Measurements from ENCODE around the gene MYL9.

The MYL9 gene

DNA sequence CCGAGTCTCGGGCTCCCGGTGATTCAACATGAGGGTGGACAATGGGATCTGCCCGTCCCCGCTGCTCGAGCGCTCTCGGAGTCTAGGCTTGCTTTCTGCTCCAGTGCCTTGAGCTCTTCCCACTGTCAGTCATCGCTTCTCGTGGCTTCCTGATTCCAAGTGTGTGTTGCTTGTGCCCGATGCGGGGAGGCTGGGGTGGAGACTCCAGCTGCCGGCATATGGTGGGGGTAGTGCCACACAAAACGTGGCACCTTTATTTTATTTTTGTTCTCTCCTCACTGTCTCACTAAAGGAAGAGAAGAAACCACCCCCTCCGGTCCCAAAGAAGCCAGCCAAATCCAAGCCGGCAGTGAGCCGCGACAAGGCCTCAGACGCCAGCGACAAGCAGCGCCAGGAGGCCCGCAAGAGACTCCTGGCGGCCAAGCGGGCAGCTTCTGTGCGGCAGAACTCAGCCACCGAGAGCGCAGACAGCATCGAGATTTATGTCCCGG lies 14.8 kb upstream of the MYL9 start:
- DNase-seq (ENCODE audit: low spot score) = no peak

DNA sequence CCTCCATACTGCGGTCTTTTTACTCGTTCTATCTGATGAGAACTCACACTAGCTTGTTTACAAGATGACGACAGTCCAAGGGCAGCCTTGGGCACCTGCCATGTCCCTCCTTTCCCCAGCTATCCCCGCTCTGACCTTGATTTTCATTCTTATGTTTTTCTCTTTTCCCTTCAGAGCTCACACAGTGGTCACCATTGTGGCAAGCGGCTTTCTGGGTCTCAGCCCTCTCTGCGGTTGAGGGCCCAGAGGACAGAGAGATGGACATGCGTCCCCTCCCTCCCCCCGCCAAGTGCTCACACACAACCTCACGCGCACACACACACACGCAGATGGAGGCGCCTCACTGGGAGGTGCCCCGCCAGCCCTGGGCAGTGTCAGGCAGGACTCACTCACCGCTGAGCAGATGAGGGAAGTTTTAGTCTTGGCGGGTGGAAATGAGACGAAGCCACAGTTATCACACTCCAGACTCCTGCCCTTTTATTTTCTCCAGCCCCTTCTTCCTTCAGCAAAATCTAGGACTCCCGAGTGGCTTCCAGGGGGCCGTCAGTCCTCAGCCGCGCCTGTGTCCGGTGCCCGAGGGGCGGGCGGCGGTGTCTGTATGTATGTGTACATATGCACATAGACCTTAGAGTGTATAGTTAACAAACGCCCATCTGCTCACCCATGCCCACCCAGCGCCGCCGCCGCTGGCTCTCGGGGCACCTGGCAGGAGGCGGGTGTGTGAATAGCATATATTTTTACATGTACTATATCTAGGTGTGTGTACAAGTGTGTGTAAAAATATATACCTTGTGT lies 13.8 kb upstream of the MYL9 start:
- no peak for DNase-seq (ENCODE audit: low spot score)

DNA sequence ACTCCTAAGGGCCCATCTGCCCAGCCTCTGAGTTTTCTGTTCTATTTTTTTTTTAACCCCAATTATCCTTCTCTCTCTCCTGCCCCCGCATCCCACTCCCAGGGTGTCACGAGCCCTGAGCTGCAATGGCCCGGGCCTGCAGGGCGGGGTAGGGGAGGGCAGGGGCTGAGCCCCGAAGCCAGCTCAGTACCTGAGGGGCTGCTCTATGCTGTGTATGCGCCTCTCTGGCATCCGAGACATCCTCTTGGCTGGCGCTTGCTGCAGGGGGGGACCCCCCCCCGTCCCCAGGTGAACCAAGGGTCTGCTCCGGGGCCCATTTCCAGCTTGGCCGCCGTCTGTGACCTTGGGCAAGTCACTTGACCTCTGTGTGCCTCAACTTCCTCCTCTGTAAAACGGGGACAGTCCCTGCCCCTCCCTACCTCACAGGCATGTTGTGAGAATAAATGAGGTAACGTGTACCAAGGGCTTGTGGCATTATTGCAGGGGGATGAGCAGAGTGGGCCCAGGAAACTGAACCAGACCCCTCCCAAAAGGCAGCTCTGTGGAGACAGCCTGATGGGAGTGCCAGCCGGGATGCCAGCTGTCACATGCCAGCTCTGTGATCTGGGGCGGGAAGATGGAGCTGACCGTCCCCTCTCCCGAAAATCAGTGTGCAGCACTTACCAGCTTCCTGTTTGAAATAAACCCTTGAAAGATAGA lies 13.0 kb upstream of the MYL9 start:
- no peak for DNase-seq (ENCODE audit: low spot score)

DNA sequence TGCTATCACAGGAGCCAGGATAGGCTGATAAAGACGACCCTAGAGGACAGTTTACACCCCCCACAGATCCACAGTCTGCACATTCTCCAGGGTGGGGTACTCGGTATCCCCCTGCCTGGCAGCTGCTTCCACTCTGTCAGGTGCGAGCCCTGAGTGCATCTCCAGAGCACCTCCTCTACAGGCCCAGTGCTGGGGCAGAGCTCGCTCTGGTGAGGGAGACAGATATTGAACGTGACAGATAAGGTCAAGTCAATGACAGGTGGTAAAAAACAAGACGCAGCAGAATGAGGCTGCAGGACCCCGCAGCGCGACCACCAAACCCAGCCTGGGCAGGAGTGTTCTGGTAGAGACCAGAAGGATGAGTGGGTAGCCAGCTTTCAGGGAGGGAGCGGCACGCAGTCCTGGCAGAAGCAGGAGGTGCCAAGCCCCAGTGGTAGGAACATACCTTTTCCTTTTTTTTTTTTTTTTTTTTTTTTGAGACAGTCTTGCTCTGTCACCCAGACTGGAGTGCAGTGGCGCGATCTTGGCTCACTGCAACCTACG lies 12.4 kb upstream of the MYL9 start:
- no peak for DNase-seq (ENCODE audit: low spot score)

DNA sequence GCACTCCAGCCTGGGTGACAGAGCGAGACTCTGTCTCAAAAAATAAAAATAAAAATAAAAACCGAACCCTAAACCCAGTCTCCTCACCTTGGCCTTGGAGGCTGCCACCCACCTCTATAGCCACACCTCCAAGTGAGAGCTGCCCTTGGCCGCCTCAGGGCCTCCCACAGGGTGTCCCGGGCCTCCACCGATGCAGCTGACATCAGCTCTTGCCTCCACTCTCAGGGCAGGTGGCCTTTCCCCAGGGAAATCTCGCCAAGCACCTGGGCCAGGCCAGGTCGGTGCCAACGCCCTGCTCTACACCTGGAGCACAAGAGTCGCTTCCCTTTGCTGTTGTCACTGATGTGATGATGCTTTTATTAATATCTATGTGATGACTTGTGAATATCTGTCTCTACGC lies 8.9 kb upstream of the MYL9 start:
- no peak for DNase-seq (ENCODE audit: low spot score)

DNA sequence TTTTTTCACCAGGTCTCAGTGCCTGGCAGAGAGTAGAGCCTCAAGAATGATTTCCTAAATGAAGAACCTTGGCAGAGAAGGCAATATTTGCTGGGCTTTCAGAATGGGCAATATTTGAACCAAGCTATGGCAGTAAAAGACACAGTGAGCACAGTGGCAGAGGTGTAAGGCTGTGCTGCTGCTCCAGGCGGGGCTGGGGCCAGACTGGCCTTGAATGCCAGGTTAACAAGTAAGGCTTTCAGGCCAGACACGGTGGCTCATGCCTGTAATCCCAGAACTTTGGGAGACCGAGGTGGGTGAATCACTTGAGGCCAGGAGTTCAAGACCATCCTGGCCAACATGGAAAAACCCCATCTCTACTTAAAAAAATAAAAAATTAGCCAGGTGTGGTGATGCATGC lies 8.5 kb upstream of the MYL9 start:
- no peak for DNase-seq (ENCODE audit: low spot score)

DNA sequence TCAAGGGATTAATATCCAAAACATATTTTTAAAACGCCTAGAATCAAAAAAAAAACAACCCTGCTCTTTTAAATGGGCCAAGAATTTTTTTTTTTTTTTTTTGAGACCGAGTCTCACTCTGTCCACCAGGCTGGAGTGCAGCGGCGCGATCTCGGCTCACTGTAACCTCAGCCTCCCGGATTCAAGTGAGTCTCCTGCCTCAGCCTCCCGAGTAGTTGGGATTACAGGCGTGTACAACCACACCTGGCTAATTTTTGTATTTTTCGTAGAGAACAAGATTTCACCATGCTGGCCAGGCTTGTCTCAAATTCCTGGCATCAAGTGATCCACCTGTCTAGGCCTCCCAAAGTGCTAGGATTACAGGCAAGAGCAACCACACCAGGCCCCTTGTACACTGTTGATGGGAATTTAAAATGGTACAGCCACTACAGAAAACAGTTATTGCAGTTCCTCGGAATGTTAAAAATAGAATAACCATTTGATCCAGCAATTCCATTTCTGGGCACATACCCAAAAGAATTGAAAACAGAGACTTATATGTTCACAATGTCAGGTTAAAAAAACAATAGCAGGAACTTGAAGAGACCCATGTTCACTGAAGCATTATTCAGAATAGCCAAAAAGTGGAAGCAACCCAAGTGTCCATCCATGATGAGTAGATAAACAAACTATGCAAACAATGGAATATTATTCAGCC lies 3.1 kb upstream of the MYL9 start:
- DNase-seq (ENCODE audit: low spot score) = no peak

DNA sequence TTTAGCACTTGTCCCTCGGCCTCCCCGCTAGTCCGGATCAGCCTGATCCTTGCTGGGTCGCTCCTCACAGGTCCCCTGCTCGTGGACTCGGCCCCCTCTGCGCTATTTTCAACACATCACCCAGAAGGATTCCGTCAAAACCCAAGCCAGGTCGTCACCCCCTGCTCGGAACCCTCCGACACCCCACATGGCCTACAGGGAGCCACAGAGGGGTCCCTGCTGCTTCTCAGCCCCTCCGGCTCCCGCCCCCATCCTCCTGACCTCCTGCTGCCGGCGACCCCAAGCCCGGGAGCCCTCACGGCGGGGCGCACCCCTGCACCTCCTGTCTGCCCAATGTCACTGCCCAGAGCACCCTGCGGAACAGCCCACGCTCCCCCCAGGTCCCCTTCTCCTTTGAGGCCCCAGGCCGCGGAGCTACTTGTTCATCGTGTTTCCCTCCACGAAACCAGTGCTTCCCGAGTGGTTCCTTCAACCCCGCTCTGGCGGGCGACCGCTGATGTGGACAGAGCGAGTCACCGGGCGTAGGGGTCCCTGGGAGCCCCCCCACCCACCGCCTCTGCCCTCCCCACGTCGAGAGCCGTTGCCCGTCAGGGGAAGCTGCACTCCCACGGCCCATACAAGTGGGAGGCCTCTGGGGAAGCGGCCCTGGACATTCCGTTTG lies 638 bp upstream of the MYL9 start:
- DNase-seq (ENCODE audit: low spot score) = no peak

DNA sequence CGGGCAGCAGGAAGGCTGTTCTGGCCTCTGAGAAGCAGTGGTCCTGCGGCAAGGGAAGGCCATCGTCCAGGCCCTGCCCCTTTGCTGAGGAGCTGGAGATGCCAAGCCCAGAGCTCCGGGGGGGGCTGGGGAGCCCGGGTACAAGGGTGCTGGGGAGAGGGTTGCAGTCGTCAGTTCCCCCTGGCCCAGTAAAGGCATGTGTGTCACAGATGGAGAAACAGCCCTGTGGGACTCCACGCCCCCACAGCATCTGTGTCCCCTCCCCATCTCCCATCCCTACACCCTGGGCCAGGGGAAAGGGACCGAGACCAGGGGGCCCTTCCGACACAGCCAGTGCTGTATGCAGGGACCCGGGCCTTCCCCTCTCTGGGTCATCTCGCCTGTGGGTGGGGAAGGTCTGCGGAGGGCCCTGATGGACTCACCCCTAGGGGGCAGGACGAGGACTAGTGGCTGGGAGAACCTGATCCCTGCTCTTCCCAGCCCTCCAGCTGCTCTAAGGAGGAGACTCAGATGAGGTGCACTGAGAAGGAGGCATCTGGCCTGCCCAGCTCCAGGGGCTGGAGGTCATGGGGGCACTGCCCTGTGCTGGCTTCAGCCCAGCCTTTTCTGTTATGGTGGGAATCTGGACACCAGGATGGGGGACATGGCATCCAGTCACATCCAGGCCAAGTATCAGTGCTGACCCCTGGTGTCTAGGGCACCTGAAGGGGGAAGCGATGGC lies 609 bp downstream of the MYL9 start:
- no peak for DNase-seq (ENCODE audit: low spot score)

DNA sequence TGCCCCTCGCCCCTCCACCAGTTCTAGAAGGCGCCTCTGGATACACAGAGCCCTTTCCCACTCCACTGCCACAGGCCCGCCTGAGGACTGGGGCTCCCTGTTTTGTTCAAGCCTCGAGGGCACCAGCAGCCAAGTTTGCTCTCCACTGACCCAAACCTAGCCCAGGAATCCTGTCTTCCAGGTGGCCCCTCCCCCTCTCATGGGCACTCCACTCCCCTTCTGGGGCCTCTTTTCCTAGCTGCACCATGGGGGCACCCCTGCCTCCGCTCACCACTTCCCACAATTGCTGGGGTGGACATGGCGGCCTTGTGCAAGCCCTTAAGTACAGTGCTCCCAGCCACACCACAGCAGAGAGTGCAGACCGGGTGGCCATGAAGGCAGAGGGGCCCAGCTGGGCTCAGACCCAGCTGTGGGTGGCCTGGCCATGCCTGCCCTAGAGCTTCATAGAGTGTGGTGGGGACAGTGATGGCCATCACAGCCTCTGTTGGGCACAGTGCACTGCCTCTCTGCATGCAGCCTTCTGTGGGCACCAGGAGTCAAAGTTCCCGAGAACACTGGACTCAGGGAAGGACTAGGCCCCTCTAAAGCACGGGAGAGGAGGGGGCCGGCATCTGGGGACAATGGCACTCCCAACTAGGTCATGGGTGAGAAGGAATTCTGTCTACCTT lies 1.3 kb downstream of the MYL9 start:
- no peak for DNase-seq (ENCODE audit: low spot score)

DNA sequence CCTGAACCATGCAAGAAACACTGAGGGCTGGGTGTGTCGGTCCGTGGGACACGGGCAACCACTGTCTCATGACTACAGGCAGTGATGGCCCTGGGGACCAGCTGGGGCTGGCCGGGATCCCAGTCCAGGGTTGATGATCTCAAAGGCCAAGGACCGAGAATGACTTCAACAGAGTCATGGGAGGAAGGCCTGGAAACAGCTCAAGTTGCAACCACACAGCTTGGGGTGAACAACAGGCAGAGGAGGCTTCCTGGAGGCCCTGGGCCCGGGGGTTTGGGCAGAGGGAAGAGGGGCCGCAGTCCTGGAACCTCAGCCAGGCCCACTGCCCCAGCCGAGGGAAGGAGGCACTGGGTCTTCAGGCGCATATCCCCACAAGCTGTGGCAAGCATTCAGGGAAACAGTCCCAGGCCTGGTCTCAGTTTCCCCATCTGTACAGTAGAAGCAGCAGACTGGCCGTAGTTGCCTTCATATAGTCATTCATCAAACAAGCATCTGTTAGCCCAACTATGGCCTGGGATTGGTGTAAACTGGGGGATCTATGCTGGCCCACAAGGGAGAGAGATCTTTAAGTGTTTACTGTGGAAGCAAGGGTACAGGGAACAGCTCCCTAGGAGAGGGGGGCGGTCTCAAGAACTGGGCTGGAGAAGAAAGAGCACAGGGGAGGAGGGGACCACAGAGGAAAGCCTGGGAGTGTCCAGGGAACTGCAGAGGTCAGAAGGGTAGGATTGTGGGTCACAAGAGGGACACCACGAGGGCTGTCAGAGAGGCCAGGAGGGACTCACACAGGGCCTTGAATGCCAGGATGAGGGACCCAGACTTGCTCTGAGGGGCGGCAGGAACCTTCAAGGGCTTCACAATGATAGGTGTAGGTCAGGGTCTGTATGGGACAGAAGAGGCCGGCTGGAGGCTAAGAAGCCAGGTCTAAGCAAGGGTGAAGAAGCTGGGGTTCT lies 2.1 kb downstream of the MYL9 start:
- no peak for DNase-seq (ENCODE audit: low spot score)

DNA sequence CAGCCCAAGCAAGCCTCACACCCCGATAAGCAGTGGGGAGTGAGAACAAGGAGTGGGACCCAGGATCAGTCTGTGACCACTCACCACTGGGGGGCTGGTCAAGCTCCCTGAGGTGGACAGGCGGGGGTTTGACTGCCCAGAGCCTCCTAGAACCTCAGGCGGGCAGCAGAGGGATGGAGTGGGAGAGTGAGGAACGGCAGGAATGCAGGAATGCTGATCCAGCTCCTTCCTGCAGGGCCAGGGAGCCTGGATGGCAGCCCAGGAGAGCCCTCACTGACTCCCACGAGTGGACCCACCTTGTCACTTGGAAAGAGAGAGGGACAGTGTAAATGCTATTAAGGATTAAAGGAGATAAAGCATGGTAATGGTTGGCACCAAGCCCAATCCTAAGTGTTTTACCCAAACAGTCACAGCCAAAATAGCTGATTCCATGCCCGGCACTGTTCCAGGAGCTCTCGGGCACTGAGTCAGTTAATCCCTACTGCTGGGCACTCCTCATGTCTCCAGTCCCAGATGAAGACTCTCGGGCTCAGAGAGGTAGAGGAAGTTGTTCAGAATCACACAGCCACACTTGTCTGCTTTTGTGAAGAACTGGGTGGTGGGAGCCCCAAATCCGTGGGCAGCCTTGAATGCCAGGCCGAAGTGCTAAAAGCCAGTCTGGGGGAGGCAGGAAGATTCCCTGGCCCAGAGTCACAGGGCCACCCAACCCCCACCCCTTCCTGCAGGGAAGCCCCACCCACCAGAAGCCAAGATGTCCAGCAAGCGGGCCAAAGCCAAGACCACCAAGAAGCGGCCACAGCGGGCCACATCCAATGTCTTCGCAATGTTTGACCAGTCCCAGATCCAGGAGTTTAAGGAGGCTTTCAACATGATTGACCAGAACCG lies 3.1 kb downstream of the MYL9 start:
- no peak for DNase-seq (ENCODE audit: low spot score)

DNA sequence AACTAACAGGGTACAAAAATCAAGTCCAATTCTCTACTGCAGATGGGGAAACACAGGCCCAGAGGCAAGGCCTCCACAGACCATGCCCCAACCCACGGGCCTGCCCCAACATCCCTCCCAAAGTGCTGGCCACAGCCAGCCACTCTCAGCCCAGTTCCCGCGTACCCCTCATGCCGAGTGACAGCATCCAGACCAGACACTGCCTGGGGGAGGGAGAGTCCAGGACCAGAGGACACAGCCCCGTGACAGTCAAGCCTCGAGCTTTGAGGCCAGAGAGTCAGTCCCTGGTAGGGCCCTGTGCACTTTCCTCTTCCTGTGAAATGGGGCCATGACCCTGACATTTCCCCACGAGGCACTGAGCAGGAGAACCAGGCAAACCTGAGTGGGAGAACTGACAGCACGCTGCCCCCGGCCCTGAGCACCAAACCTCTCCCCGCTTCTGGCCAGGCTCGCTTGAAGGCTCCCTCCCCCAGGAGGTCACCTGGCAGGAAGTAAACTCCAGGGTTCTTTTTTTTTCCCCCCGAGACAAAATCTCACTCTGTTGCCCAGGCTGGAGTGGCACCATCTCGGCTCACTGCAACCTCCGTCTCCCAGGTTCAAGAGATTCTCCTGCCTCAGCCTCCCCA lies 4.9 kb downstream of the MYL9 start:
- no peak for DNase-seq (ENCODE audit: low spot score)

DNA sequence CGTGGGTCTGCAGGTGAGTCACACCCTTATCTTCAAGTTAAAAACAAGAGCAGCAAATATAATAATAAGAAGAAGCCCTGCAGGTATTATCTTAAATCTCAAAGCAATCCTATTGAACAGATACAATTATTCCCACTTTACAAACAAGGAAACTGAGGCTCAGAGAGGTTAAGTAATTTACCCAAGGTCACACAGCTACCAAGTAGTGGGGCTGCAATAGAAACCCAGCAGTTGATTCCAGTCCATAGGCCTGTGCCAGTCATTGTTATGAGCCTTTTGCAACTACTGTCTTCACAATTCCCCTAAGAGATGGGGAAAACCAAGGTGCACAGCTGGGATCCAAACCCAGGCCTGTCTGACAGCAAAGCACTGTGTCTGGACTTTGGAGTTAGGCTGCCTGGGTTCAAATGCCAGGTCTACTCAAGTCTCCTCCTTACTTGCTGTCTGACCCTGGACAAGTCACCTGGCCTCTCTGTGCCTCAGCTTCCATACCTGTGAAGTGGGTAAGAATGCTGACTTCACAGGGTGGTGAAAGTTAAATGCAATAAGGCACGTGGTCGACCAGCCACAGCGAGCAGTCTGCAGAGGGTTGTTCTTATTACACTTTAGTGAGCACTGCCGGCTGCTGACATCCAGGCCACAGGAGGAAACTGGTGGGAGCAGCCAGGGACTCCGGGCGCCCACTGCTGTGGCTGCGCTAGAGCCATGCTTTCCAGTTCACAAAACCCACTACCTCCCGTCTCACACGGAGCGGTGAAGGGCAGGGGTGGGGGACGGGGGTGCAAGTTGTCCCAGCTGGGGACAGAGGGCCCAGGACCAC lies 6.1 kb downstream of the MYL9 start:
- no peak for DNase-seq (ENCODE audit: low spot score)

DNA sequence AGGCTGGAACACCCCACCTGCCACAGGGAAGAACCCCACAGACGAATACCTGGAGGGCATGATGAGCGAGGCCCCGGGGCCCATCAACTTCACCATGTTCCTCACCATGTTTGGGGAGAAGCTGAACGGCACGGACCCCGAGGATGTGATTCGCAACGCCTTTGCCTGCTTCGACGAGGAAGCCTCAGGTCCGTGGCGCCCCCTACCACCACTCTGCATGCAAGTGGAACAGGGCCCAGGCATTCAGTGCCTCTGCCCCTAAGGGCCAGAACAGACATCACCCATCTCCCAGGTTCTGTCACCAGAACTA lies 6.6 kb downstream of the MYL9 start:
- DNase-seq (ENCODE audit: low spot score) = no peak

DNA sequence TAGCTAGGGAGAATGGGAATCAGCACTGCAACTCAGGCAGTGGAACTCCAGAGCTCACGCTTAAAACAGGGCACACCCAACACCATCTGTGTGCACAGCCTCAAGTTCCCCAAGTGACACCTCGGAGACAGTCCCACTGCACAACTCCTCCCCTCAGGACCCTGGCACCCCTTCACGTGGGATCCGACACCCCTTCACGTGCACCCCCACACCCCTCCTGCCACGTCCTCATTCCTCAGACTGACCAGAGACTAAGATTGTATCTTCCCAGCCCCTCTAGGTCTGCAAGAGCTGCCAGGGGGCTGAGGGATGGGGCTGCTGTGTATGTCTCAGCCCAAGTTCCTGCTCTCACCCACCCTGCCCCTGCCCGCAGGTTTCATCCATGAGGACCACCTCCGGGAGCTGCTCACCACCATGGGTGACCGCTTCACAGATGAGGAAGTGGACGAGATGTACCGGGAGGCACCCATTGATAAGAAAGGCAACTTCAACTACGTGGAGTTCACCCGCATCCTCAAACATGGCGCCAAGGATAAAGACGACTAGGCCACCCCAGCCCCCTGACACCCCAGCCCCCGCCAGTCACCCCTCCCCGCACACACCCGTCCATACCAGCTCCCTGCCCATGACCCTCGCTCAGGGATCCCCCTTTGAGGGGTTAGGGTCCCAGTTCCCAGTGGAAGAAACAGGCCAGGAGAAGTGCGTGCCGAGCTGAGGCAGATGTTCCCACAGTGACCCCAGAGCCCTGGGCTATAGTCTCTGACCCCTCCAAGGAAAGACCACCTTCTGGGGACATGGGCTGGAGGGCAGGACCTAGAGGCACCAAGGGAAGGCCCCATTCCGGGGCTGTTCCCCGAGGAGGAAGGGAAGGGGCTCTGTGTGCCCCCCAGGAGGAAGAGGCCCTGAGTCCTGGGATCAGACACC lies 7.6 kb downstream of the MYL9 start:
- no peak for DNase-seq (ENCODE audit: low spot score)

DNA sequence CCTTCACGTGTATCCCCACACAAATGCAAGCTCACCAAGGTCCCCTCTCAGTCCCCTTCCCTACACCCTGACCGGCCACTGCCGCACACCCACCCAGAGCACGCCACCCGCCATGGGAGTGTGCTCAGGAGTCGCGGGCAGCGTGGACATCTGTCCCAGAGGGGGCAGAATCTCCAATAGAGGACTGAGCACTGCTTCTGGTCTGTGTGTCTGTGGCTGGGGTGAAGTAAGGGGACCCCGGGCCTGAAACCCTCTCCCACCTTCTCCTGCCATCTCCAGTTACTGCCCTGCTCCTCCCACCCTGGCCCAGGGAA lies 8.3 kb downstream of the MYL9 start:
- DNase-seq (ENCODE audit: low spot score) = no peak

Measured in germinal center (tissue), 1 donor.